Daoy (cell line): ENCODE results near the gene ZNF174. TPM values are rescaled to one million over a fixed set of nuclear protein-coding genes. Genes with fewer than 3 reads are reported as not detected.

ENCODE experiments used
- DNase-seq: peaks from one replicate; pipeline ENCODE4 v3.0.0-alpha.2; 2015; ENCODE audit warnings: low read depth
- total RNA-seq: library from RNA; depleted of rRNA; stranded (reverse); fragments of >200 nt; shearing (Covaris generic); gene quantifications from 2 replicates; pipeline ENCODE4 v1.2.3, GENCODE V29; 2014; rRNA removed

The ZNF174 gene
- total RNA-seq, 1 experiment from 2014 or later: 3.8 TPM

- no peak for DNase-seq
These were observed 42.4 kb downstream of the ZNF174 start, which contains the start of the genes NAA60 and ZNF597 for GRCh38 chr16:3443108-3444031. TSS of gene NAA60 (plus strand) at chr16:3443680. CDS start at chr16:3476228, 32,548 bp downstream. TSS of gene ZNF597 (minus strand) at chr16:3443504. CDS start at chr16:3443153, 351 bp downstream.

GRCh38 chr16:3444032-3444388, 43.0 kb downstream of the ZNF174 start:
- DNase-seq: no peak

- DNase-seq: peak; percentile 21
These were observed 53.1 kb downstream of the ZNF174 start for GRCh38 chr16:3454093-3454492.

GRCh38 chr16:3454631-3455147, 53.7 kb downstream of the ZNF174 start:
- no peak for DNase-seq

GRCh38 chr16:3457434-3458252, 56.6 kb downstream of the ZNF174 start:
- peak; percentile 93 for DNase-seq

GRCh38 chr16:3458278-3458851, 57.4 kb downstream of the ZNF174 start:
- DNase-seq: peak; percentile 17

- no peak for DNase-seq
These were observed 57.9 kb downstream of the ZNF174 start for GRCh38 chr16:3458852-3459361.

Other genes starting within 250 kb of the ZNF174 start
- not detected in 2 replicates for gene OR1F1, start 213.0 kb upstream of the ZNF174 start, total RNA-seq
- 8.0 and 8.7 TPM in 2 replicates for gene ZNF200, start 166.1 kb upstream of the ZNF174 start, total RNA-seq
- 0.21 and 0.34 TPM in 2 replicates for gene MEFV, start 144.6 kb upstream of the ZNF174 start, total RNA-seq
- gene ZNF263, start 117.7 kb upstream of the ZNF174 start, total RNA-seq: 28.8 and 61.1 TPM in 2 replicates
- 3.5 and 4.1 TPM in 2 replicates for gene TIGD7, start 95.8 kb upstream of the ZNF174 start, total RNA-seq
- 20.6 and 20.7 TPM in 2 replicates for gene ZNF75A, start 95.7 kb upstream of the ZNF174 start, total RNA-seq
- not detected in 2 replicates for gene OR2C1, start 45.3 kb upstream of the ZNF174 start, total RNA-seq
- gene ZSCAN32, start 211 bp upstream of the ZNF174 start, total RNA-seq: 7.6 and 14.2 TPM in 2 replicates
- gene ZNF597, start 42.3 kb downstream of the ZNF174 start, total RNA-seq: not detected in 2 replicates
- 0.83 and 2.2 TPM in 2 replicates for gene NAA60, start 42.5 kb downstream of the ZNF174 start, total RNA-seq
- gene C16orf90, start 94.3 kb downstream of the ZNF174 start, total RNA-seq: not detected in 2 replicates
- gene CLUAP1, start 99.8 kb downstream of the ZNF174 start, total RNA-seq: 19.2 and 21.9 TPM in 2 replicates
- gene NLRC3, start 176.2 kb downstream of the ZNF174 start, total RNA-seq: 0.06 and 0.21 TPM in 2 replicates
- 2.6 and 3.5 TPM in 2 replicates for gene SLX4, start 210.4 kb downstream of the ZNF174 start, total RNA-seq